ENCODE results near the gene FILIP1L.

The FILIP1L gene

DNA sequence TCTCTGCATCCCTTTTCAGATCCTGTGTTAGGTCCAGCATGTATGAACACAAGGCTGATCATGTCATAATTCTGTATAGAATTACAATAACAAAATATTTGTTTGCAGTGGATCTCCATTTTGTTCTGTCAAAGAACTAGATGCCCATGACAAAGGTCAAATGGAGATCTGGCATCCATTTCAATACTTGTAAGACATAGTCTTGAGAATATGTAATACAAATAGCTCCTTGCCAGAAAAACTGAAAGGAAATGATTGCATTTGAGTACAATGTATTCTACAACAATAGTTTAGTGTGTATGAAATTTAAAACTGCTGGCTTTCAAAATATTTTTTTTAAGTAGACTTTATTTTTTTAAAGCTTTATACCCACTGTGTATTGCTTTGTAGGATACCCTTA lies 195.6 kb downstream of the FILIP1L start:
- no peak for DNase-seq

DNA sequence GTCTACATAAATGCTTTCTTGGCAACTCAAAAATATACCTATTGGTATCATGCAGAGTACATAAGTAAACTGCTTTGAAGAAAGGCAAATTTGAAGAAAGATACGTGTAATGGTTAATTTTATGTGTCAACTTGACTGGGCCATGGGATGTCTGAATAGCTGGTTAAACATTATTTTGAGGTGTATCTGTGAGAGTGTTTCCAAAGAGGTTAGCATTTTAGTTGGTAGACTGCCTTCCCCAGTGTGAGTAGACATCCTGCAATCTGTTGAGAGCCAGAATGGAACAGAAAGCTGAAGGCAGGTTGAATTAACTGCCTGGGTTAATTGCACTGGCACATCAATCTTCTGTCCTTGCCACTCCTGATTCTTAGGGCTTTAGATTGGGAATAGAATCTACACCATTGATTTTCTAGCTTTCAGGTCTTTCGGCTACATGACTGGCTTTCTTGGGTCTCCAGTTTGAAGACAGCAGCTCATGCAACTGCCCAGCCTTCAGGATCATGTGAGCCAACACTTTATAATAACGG lies 198.3 kb downstream of the FILIP1L start:
- DNase-seq = no peak

DNA sequence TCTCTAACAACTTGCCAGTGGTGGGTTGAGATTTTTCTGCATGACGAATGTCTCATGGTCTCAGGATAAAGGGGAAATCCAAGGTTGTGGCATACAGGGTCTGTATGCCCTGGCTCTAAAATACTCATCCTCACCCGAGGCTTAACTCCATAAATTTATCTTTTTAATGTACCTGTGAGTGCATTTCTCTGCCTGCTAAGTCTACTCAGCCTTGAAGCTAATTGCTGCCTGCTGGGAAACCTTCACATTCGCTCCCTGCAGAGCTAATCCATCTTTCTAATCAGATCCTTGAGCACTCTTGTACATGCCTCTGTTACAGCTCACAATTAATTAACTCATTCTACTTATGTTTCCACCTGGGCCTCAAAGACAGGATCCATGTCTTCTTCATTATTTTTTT lies 202.9 kb downstream of the FILIP1L start:
- DNase-seq = no peak

DNA sequence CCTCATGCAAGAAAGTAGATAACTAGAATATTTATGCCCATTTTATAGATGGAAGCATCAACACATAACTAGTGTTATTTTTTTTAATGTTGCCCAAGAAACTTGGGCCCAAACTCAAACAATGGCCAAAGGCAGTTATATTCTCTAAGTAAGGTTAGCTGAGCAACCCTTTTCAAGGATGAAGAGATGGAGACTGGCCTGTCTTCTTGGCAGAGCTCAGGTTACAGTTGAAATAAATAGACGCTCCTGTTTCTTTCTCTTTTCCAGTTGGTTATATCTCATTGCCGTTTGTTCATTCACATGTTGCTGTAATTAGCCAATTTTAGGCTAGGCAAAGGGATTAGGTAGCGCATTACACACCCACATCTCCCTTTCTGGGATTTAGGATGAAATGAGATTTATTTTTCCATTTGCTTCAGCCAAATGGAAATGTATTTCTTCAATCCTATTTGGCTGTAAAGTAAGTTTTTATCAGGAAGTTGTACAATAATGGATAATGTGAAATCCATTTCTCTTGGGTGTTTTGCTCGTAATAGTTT lies 203.5 kb downstream of the FILIP1L start:
- DNase-seq = no peak

DNA sequence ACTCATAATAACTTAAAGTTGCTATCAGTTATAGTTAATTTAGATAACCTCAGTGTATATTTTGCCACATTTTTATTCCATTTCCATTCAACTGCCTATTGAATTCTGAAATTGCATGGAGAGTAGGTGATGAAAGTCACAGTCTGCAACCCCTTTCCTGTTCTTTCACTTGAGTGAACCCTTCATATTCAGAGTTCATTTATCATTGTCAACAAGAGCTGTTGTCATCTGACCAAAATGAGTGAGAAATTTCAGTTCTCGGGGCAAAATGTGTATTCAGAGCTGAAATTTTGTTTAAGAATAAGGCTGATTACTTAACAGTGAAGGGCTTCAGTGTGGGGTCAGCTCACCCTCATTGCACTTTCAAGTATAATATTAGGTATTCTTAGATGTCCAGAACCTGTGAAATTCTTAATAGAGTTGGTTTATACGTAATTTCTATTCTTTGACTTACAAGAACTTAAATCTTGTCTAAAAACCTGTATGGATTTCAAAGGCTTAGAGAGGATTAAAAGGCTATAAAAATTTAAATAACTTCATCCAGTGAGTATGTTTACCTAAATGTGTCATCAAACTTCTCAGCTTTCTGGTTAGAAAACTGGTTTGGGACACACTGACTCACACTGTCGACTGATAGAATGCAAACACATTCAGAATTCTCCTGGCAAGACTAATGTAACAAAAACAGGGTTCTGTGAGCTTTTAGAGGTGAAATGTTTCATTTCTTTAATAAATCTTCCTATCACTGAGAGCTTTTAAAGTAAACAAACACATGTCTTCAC lies 204.4 kb downstream of the FILIP1L start:
- no peak for DNase-seq

DNA sequence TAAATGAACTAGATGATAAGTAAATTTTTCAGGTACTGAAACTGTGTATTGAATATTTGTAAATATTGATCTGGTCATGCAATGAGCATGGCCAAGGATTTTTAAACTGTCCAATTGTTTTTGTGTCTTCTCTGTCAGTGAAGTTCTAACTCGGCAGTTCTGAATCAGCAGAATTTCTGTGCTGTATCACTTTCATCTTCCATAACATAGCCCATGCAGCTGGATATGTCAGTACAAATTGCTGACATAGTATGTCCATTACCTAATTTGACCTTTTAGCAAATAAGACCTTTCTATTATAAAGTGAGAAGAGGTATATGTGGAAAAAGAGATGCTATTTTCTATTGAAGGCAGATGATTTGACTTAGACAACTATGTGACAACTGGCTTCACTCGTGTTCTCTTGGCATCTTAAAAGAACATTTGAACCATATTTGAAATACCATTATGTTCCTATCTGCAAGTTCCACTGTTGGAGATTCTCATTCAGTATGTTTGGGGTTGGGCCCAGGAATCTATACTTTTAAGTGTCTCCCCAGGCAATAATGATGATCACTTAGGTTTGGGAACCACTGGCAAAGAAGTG lies 206.2 kb downstream of the FILIP1L start:
- DNase-seq = no peak

DNA sequence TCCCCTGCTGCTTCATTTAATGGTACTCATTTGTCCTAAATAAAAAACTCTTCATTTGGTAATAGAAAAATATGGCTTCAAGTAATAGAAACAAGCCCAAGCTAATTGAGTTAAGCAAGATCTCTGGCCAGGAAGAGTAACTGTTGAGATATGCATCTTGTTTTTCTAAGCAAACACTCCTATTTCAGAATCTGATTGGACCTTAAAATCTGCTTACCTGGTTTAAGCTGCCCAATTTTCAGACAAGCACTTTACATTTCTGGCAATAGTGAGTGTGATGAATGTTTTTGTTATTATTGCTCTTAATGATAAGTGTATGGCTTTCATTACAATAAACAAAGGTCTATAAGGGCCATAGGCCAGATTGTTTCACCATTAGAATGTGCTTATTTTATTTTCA lies 210.4 kb downstream of the FILIP1L start:
- DNase-seq = no peak

DNA sequence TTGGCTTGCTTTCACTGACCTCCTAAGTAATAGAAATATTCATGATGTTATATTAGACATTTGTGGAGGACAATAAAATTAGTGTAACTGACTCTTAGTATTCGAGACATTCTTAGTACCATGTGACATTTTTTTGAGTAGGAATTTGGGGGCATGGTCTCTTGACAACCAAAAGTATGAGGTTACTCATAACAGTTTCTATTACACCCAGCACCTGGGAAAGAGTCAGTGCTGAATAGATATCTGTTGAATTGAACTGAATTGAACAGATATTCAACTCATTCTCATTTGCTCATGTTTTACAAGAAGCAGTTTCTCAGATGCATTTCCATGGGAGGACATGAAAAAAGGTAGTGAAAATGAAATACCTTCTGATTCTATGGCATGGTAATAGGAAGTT lies 212.2 kb downstream of the FILIP1L start:
- DNase-seq = no peak

DNA sequence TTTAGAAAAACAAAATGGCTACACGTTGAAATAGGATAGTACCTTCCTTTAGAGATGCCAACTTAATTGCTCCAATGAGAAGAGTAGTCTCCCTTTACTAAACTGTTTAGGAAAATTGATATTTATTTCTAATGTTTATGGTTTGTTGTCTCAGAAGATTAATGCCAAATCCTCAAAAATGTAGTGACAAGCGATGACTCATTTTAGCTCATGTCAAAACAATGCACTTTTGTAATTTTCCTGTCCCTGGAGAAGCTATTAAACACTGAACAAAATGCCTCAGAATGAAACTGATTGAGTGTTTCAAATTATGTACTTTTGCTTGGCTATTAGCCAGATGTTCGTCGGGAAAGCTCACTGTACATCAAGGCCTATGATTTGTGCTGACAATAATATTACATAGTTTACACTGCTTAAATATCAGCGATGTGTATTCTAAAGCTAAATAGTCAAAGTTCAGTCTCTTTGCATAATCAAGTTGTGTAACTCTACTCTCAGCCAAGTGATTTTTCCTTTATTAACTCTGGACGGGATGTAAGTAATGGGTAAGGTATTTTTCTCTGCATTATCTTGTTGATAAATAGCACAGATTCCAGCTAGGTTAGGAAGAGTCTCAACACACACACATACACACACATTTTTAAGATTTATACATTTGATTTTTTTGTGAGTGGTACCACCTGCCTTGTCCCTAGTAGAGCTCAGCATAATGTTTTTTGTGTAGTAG lies 212.9 kb downstream of the FILIP1L start:
- peak; percentile 69 for DNase-seq

DNA sequence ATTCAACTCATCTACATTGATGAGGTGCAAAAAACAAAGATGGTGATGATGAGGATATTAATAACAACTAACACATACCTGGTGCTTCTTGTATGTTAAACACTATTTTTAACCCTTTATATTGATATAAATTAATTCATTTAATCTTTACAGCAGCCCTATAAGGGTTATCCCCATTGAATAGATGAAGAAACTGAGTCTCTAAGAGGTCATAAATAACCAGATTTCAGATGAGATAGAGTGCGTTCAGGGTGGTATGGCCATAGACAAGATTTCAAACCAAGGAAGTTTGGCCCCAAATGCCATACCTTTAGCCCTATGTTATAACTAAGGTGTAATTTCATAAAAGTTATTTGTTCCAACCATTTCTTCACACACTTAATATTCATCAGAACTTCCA lies 214.1 kb downstream of the FILIP1L start:
- DNase-seq = no peak

DNA sequence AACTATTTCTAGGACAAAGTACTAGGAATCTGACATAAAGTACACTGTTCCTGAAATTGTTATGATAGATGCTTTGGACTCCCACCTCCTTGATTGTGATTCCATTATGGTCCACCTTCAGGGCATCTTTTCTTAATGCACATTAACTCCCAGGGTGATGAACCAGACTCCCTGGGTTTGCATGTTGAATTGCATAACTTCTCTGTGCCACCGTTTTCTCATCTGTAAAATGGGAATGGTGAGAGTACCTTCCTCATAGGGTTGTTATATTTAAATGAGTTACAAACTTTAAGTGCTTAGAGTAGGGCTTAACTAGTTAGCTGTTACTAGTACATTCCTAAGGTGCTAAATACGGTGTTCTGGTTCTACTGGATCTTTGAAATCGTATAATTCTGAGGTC lies 214.7 kb downstream of the FILIP1L start:
- DNase-seq = no peak

DNA sequence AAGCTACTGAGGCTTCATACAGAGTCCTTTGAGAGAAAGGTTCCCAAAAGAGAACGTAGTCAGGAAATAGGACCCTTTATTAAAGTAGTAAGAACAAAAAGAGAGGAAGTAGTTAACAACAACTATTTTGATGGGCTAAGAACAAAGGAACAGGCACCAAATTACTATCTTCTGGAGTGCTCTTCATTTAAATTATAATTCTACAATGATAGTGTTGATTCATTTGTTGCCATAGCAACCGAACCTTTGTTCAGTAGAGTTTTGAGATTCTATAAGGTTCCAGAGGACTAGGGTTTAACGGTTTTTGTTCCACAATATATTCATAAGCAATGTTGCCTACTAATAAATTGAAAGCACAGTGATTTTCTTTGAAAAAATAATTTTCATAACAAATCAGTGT lies 217.8 kb downstream of the FILIP1L start:
- peak; percentile 85 for DNase-seq

DNA sequence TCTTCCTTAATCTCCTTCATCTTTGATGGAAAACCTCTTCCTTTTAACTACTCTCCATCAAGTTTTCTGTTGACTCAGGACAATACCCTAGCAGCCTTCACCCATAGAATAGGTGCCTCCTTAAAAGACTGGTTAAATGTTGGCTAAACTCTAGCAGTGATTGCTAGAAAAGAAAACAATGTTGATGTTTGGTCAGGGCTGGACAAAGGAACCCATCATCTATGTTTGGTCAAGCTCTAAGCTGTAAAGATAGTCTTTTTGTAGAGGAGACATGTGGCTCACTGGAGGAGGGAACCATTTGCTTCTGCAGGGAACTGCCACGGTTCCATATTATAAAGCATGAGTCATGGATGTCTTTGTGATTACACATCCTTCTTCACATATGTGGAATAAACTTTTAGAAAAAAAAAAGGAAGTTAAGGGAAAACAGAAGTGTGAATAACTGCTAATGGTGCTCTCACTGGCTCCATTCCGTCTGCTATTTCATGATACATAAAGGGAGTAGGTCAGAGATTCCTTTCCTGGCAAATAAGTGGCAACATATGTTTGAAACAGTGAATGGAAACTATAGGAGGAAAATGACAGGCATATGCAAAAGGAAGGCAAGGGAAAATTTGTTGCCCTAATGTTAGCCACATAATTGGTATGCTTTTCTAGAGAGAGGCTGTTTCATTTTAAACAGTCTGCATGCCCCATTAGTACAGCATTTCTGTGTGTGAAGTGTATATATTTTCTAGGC lies 218.4 kb downstream of the FILIP1L start:
- peak; percentile 60 for DNase-seq

DNA sequence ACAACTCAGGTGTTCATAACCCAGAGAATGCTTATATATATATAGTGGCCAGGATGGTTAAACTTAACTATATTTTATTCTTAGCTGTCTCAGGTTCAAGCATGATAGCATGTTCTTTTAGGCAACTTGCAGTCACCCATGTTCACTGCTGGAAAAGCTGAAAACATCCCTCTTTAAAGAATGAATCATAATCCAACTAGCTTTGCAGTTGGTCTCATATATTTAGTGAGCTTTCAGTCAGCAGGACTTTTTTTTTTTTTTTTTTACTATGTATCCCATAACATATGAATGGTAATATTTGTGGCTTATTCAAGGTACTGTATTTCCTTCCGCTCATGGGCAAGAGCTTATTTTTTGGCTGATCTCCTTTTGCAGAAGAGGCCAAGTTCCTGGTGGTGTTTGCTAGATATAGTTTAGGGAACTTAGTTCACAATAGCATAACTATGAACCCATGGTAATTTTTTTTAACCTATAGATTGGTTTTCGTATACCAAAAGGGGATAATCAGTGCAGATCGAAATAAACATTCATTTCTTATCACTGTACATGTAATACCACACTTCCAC lies 219.1 kb downstream of the FILIP1L start:
- no peak for DNase-seq

DNA sequence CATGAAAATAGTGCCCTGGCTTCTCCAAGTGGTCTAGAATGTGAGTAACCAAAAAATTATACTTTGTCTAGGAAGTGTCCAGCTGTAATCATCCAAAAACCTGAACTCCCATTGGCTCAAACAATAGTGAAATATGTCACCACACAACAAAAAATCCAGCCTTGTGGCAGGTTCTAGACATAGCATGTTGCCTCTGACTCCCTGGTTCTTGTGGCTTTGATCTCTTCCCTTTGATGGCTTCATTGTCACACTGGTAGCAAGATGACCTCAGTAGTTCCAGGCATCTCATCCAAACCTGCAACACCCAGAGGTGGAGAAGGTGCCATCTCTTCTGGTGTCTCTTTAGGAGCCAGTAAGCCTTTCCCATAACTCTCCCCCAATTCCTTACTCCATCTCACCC lies 222.0 kb downstream of the FILIP1L start:
- DNase-seq = no peak

DNA sequence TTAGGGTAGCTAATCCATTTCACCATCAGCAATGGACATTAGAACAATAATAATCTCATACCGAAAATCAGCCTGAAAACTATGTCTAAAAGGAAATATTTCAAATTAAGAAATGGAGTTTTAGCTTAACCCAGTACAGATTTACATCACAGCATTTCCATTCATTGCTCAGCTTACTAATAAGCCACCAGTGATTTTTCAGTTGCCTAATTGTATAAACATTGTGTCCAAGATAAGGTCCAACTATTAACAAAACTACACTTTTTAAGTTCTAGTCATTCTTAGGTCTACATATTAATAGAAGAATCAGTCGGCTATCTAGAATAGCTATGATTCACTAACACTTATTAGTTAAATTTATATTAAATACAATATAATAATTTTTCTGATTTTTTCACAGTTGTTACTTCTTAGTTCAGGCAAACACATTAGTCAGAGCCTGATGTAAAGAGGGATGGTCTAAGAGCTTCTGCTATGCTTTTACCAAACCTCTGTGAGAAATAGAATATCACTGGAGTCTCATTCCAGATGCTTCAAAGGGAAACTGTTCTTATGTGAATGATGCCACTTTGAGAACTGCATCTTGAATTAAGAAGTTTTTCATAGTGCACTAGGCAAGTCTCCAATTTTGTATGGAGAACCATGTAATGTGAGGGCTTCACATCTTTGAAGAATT lies 222.6 kb downstream of the FILIP1L start:
- no peak for DNase-seq

DNA sequence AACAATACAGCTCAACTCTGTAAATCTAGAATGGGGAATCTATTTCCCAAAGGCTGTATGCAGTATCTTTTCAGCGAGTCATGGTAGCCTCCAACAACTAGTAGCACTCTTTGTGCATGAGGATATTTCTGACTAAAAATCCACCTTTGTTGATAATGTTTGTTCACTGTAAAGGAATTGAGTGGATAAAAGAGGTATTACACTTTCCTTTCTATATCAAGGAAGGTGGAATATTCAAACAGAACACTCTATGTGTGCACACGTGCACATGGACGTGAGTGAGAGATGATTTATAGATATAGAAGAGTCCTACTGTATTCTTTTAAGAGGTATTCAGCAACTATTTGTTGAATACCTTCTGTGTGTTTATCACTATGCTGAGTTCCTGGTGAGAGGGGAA lies 228.4 kb downstream of the FILIP1L start:
- DNase-seq = no peak

DNA sequence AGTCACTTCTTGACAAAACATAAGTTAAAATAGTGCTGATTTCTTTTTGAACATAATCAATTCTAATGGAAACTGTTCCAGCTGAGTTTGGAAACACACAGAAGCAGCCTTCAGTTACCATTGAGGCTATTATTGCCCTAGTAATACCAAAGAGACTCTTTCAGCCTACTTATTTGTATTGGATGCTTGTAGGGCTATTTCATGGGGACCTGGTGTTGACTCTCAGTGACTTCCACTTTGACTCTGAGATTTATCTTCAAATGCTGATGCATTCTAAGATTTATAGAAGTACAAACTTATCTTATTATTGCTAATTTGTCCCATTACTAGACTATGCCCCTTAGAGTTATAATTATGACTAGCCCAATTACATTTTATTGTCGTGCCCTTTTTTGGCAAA lies 229.2 kb downstream of the FILIP1L start:
- no peak for DNase-seq

DNA sequence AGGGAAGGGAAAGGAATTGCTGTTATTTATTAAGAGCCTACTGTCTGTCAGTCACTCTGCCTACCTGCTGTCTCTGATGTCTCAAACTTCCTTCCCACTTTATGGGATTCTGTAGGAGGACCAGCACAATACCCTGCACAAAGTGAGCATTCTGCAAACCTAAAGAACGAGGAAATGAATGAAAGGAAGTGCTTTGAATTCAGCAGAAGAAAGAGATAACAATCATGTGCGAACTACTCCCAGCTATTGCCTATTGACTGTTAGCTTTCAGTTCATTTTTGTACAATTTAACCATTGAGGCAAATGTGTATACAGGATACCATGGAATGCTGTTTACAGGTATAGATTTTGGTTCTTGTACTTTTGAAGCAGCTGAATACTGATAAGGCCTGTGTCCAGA lies 229.8 kb downstream of the FILIP1L start:
- DNase-seq = no peak

DNA sequence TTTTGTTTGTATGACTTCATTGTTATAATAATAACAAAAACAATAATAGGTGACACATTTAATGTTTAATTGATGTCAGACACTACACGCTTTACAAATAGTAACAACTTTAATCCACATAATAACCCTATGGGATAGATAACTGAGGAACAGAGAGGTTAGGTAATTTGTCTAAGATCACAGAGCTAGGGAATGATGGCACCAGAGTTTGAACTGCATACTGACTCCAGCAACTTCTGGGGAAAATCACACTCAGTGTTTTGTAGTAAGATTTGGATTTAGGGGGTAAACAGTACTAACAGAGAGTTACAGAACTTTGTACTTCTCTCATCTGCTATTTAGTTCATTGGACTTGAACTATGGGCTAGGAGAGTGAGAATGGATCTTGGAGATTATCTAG lies 230.6 kb downstream of the FILIP1L start:
- DNase-seq = no peak

DNA sequence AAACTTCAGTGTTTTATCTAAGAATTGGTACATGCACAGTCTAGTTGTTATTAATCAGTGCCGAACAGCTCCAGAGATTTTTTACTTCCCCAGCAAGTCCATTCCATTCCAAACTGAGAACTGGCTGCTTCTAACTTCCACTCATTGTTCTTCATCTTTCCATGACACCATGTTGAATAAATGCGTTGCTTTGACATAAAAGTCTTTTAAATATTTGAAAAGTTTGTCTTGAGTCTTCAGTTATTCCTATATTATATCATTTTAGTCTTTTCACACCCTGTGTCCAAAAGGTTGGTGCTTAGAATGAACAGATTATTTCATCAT lies 231.2 kb downstream of the FILIP1L start:
- no peak for DNase-seq

DNA sequence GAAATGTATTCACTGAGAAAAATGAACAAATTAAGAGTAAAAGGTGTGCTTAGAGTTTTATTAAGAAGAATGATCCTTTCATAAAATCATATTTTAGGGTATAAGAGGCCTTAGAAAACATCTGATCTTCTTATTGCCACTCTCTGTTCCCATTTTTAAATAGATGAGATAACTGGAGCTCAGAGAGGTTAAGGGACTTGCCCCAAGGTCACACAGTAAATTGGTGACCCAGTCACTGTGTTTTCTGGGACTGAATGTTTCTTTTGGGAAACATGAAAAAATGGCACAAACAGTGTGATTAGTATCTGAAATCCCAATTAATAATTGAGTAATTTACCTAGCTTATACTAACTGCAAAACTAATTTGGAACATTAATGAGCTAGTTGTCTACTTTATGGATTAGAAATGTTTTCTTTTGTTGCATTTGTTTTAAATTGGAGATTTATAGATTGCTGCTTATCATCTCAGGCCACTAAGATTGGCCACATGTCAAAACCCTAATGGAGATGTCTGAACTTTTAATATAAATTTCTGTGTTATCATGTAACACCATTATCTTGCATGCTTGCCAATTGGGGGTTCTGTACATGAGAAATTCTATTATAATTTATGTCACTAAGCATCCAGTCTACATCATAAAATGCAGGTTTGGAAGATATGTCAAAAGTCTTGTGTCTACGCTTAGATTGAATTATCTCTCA lies 231.7 kb downstream of the FILIP1L start:
- DNase-seq = no peak
